ENCODE data around the gene PDLIM7. TPM values are rescaled to one million over a fixed set of nuclear protein-coding genes. Genes with fewer than 3 reads are reported as not detected.

Gene PDLIM7
- total and polyA plus RNA-seq, 2 of the 4 experiments (the other 2 are of a cell fraction): 70.4 to 534 TPM

GRCh38 chr5:177494346-177495195 lies 2.8 kb downstream of the PDLIM7 start (continued):
- TF ChIP-seq CEBPB (IDR thresholded peaks at IDR 0.05; ENCODE audit: low read depth, low read length) (peak; percentile 74), BHLHE40 (IDR thresholded peaks at IDR 0.05; ENCODE audit: low read depth, low read length) (no peak), RCOR1 (IDR thresholded peaks at IDR 0.05; ENCODE audit: insufficient replicate concordance, low read length) (no peak)

DNA sequence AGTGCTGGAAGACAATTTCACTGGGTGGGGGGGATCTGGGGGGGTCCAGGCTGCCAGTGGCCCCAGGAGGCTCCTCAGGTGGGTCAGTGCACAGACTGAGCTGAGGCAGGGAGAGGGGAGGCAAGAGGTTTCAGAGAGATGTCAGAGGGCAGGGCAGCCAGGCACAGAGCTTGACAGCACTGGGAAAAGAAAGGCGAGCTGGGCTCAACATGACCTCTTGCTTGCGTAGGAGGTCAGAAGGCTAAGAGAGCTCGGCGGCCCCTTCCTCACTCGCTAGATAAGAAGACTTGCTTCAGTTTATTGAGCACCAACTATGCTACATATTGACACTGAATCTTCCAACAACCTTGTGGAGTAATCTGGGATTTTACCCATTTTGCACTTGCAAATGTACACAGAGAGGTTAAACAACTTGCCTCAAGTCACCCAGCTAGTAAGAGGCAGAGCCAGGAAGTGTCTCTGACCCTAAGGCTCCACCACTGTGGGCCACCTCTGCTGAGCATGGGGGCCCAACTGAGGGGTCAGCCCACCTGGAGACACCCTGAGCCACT lies 3.5 kb downstream of the PDLIM7 start:
- Histone ChIP-seq H3K27me3 (ENCODE audit: control insufficient read depth, insufficient read depth, low read length) (no peaks in the 10 kb centered on the region), H2AK9ac (replicated peaks; ENCODE audit: low read depth, low read length, poor library complexity) (peak overlapping the region; percentile 100), H3K4me1 (ENCODE audit: control insufficient read depth, insufficient read depth, low read length) (peaks cover 31% of the 10 kb centered on the region), H3K18ac (ENCODE audit: low read depth, low read length) (peak overlapping the region; percentile 16; the same call in 1 of the 2 replicates), H3K9me3 (ENCODE audit: control insufficient read depth, insufficient read depth, low read length) (no peaks in the 10 kb centered on the region), H4K91ac (ENCODE audit: insufficient read depth, low read depth, low read length) (peak overlapping the region; percentile 31; the same call in 1 of the 2 replicates), H4K20me1 (ENCODE audit: insufficient read depth, low read length) (peaks cover 81% of the 10 kb centered on the region), H2BK15ac (ENCODE audit: low read depth, low read length) (no peak overlapping the region; the same call in 2 of the 3 replicates), H3K56ac (ENCODE audit: extremely low read depth, insufficient read depth, low read length) (peak overlapping the region; percentile 35), H3K79me1 (ENCODE audit: low read depth in 1 of 2, low read length in 2 of 2) (peaks cover 29 to 76% of the 10 kb centered on the region in 2 experiments), H3K14ac (replicated peaks; ENCODE audit: low read depth, low read length) (peak overlapping the region; percentile 67), H3K9ac (ENCODE audit: low read depth, low read length) (peak overlapping the region; percentile 58), H3K27ac (ENCODE audit: insufficient read depth, low read length) (peak overlapping the region; percentile 100), H2BK120ac (ENCODE audit: low read depth, low read length) (peak overlapping the region; percentile 30; the same call in 1 of the 2 replicates), H3K4me3 (ENCODE audit: insufficient read depth, low read depth, low read length) (peak overlapping the region; percentile 2; the same call in 1 of the 2 replicates), H3K4ac (ENCODE audit: low read depth, low read length) (peak overlapping the region; percentile 81), H2BK20ac (ENCODE audit: low read depth, low read length) (no peak overlapping the region), H4K8ac (ENCODE audit: low read depth in 2 of 2, low read length in 2 of 2) (peak overlapping the region; percentile 20 to 47; a peak in 3 of 4 replicates), H3K4me2 (ENCODE audit: low read depth, low read length) (peak overlapping the region; percentile 53), H2AK5ac (ENCODE audit: low read depth, low read length) (peak overlapping the region; percentile 90), H4K5ac (ENCODE audit: low read depth, low read length) (peak overlapping the region; percentile 5; the same call in 1 of the 2 replicates), H2BK5ac (ENCODE audit: low read depth, low read length, poor library complexity, severe bottlenecking) (peak overlapping the region; percentile 100), H3K36me3 (ENCODE audit: control insufficient read depth, insufficient read depth, low read length) (peaks cover 64% of the 10 kb centered on the region), H2AFZ (replicated peaks; ENCODE audit: low read length, poor library complexity) (no peak overlapping the region), H3K23ac (ENCODE audit: low read depth, low read length) (peak overlapping the region; percentile 76; the same call in 1 of the 2 replicates), H3K9me1 (ENCODE audit: insufficient read depth, low read length) (peaks cover 6% of the 10 kb centered on the region)
- CTCF ChIA-PET: no interaction called here
- WGBS, 2 experiments (ENCODE audit: extremely low coverage in 2 of 2, insufficient read length in 1 of 2): no CpG with 5 or more reads among the region's 5 CpGs
- dilution Hi-C loops (cut with HindIII; ENCODE audit: low sequenced_read_pairs, unreplicated experiment) (no loop called here), intact Hi-C loops (cut with micrococcal nuclease) (no loop called here), in situ Hi-C loops (cut with MboI; ENCODE audit: low sequenced_read_pairs) (no loop called here)
- no peak for ATAC-seq (ENCODE audit: low read depth)
- DNase-seq: no peak
- no TSS peak for BruUV-seq (replicated peaks)
- POLR2A ChIA-PET (ENCODE audit: unreplicated experiment): interaction anchor here (1.0 kb wide), 1 partner anchor 38 kb away, joined by 3 read pairs; no protein-coding TSS in a partner anchor
- TF ChIP-seq, protein P1, sequence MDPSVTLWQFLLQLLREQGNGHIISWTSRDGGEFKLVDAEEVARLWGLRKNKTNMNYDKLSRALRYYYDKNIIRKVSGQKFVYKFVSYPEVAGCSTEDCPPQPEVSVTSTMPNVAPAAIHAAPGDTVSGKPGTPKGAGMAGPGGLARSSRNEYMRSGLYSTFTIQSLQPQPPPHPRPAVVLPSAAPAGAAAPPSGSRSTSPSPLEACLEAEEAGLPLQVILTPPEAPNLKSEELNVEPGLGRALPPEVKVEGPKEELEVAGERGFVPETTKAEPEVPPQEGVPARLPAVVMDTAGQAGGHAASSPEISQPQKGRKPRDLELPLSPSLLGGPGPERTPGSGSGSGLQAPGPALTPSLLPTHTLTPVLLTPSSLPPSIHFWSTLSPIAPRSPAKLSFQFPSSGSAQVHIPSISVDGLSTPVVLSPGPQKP (IDR thresholded peaks at IDR 0.05; ENCODE audit: borderline replicate concordance, low read depth, low read length): no peak
- TF ChIP-seq RCOR1 (IDR thresholded peaks at IDR 0.05; ENCODE audit: insufficient replicate concordance, low read length): no peak
- TF ChIP-seq MAFK (IDR thresholded peaks at IDR 0.05; ENCODE audit: low read depth, low read length): no peak
- TF ChIP-seq RAD21 (IDR thresholded peaks at IDR 0.05; ENCODE audit: low read length): no peak
- TF ChIP-seq RFX5 (IDR thresholded peaks at IDR 0.05; ENCODE audit: low read depth, low read length): no peak
- no peak for TF ChIP-seq NFE2L2 (IDR thresholded peaks at IDR 0.05; ENCODE audit: low read depth, low read length)
- no peak for TF ChIP-seq MAZ (IDR thresholded peaks at IDR 0.05; ENCODE audit: borderline replicate concordance, low read depth, low read length)
- TF ChIP-seq MXI1 (IDR thresholded peaks at IDR 0.05; ENCODE audit: borderline replicate concordance, low read depth, low read length): no peak
- TF ChIP-seq, protein P2, sequence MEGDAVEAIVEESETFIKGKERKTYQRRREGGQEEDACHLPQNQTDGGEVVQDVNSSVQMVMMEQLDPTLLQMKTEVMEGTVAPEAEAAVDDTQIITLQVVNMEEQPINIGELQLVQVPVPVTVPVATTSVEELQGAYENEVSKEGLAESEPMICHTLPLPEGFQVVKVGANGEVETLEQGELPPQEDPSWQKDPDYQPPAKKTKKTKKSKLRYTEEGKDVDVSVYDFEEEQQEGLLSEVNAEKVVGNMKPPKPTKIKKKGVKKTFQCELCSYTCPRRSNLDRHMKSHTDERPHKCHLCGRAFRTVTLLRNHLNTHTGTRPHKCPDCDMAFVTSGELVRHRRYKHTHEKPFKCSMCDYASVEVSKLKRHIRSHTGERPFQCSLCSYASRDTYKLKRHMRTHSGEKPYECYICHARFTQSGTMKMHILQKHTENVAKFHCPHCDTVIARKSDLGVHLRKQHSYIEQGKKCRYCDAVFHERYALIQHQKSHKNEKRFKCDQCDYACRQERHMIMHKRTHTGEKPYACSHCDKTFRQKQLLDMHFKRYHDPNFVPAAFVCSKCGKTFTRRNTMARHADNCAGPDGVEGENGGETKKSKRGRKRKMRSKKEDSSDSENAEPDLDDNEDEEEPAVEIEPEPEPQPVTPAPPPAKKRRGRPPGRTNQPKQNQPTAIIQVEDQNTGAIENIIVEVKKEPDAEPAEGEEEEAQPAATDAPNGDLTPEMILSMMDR (conservative IDR thresholded peaks at IDR 0.05; ENCODE audit: low read depth, low read length): no peak

Data from IMR-90 (cell line).